Activated CD4-positive, alpha-beta T cell treated with anti-CD3 and anti-CD28 coated beads, Interleukin-2, amount 10 ng/mL, durations not matched to agents 24 days and 14 days (primary cell): ENCODE results near the gene ZYX. TPM values are rescaled to one million over a fixed set of nuclear protein-coding genes. Genes with fewer than 3 reads are reported as not detected.
A peak's percentile ranks its signal among the peaks of the same experiment; 100 is the strongest.
"Not testable (repeated sequence)": the region's sequence is repeated elsewhere in the genome, so short reads cannot be mapped to it uniquely, and the experiment has no call there.

Experiments used
- DNase-seq: peaks from one replicate; pipeline ENCODE4 v3.0.0; 2022
- H3K27ac Mint-ChIP-seq: one replicate; pipeline ENCODE4 v1.8.0; 2022; ENCODE audit warnings: mild to moderate bottlenecking, mixed read lengths
- H3K27me3 Mint-ChIP-seq: one replicate; pipeline ENCODE4 v1.8.0; 2022; ENCODE audit warnings: mixed read lengths
- H3K36me3 Mint-ChIP-seq: one replicate; pipeline ENCODE4 v1.8.0; 2022; ENCODE audit warnings: low read depth, mild to moderate bottlenecking, mixed read lengths
- H3K4me1 Mint-ChIP-seq: one replicate; pipeline ENCODE4 v1.8.0; 2021; ENCODE audit warnings: mixed read lengths
- H3K4me3 Mint-ChIP-seq: one replicate; pipeline ENCODE4 v1.8.0; 2022; ENCODE audit warnings: mild to moderate bottlenecking, moderate library complexity, mixed read lengths
- H3K9me3 Mint-ChIP-seq: one replicate; pipeline ENCODE4 v1.8.0; 2021; ENCODE audit warnings: mixed read lengths
- intact Hi-C: fragments of 100-400 bp; cut with micrococcal nuclease; formaldehyde crosslinking; loops from one replicate; pipeline ENCODE4 v1.15.1; 2023
- total RNA-seq: library from RNA; stranded (reverse); gene quantifications from 2 replicates; pipeline ENCODE4 v1.2.3, GENCODE V29; 2022

The ZYX gene
- total RNA-seq, 1 donor from 2014 or later, result 85.8 TPM

- DNase-seq, result no peak
- Mint-ChIP-seq H3K4me3 (no peak overlapping the region), H3K4me1 (peaks cover 22% of the 10 kb centered on the region), H3K27ac (no peak overlapping the region), H3K27me3 (no peaks in the 10 kb centered on the region), H3K9me3 (no peaks in the 10 kb centered on the region), H3K36me3 (peaks cover 19% of the 10 kb centered on the region)
- intact Hi-C loops, result loop anchor here (5.0 kb wide), 1 partner anchor 38 kb away; no protein-coding TSS in a partner anchor
Observed at GRCh38 chr7:143384661-143385631, 3.8 kb downstream of the ZYX start.

GRCh38 chr7:143385891-143386781 lies 5.0 kb downstream of the ZYX start:
- H3K27me3 Mint-ChIP-seq, result no peaks in the 10 kb centered on the region
- H3K9me3 Mint-ChIP-seq, result no peaks in the 10 kb centered on the region
- DNase-seq, result peak; percentile 85
- intact Hi-C loops, result no loop called here
- H3K27ac Mint-ChIP-seq, result no peak overlapping the region
- peaks cover 23% of the 10 kb centered on the region for H3K4me1 Mint-ChIP-seq
- H3K4me3 Mint-ChIP-seq, result no peak overlapping the region
- H3K36me3 Mint-ChIP-seq, result peaks cover 25% of the 10 kb centered on the region

GRCh38 chr7:143387156-143387975 lies 6.2 kb downstream of the ZYX start:
- H3K27ac Mint-ChIP-seq, result no peak overlapping the region
- peaks cover 23% of the 10 kb centered on the region for H3K4me1 Mint-ChIP-seq
- intact Hi-C loops, result no loop called here
- H3K4me3 Mint-ChIP-seq, result no peak overlapping the region
- no peak for DNase-seq
- no peaks in the 10 kb centered on the region for H3K9me3 Mint-ChIP-seq
- H3K36me3 Mint-ChIP-seq, result peaks cover 32% of the 10 kb centered on the region
- no peaks in the 10 kb centered on the region for H3K27me3 Mint-ChIP-seq

GRCh38 chr7:143388051-143388450 lies 6.9 kb downstream of the ZYX start:
- Mint-ChIP-seq H3K4me3 (no peak overlapping the region), H3K27ac (no peak overlapping the region), H3K27me3 (no peaks in the 10 kb centered on the region), H3K36me3 (peaks cover 32% of the 10 kb centered on the region), H3K9me3 (no peaks in the 10 kb centered on the region), H3K4me1 (peaks cover 16% of the 10 kb centered on the region)
- no peak for DNase-seq
- intact Hi-C loops, result no loop called here

- Mint-ChIP-seq H3K27ac (no peak overlapping the region), H3K4me1 (peaks cover 13% of the 10 kb centered on the region)
Observed at GRCh38 chr7:143388491-143389101, 7.5 kb downstream of the ZYX start.

GRCh38 chr7:143389316-143390103 lies 8.4 kb downstream of the ZYX start:
- no peak for DNase-seq
- Mint-ChIP-seq H3K9me3 (no peaks in the 10 kb centered on the region), H3K36me3 (peaks cover 34% of the 10 kb centered on the region), H3K27ac (peak overlapping the region; percentile 31), H3K27me3 (no peaks in the 10 kb centered on the region), H3K4me3 (no peak overlapping the region), H3K4me1 (peaks cover 16% of the 10 kb centered on the region)
- intact Hi-C loops, result no loop called here

More at GRCh38 chr7:143388491-143389101, 7.5 kb downstream of the ZYX start:
- intact Hi-C loops, result no loop called here
- no peak for DNase-seq
- no peaks in the 10 kb centered on the region for H3K27me3 Mint-ChIP-seq
- H3K36me3 Mint-ChIP-seq, result peaks cover 32% of the 10 kb centered on the region
- H3K9me3 Mint-ChIP-seq, result no peaks in the 10 kb centered on the region
- no peak overlapping the region for H3K4me3 Mint-ChIP-seq

GRCh38 chr7:143390104-143390772 lies 9.1 kb downstream of the ZYX start:
- Mint-ChIP-seq H3K27ac (no peak overlapping the region), H3K4me1 (peaks cover 20% of the 10 kb centered on the region), H3K9me3 (no peaks in the 10 kb centered on the region), H3K4me3 (no peak overlapping the region), H3K36me3 (peaks cover 34% of the 10 kb centered on the region), H3K27me3 (no peaks in the 10 kb centered on the region)
- DNase-seq, result no peak
- intact Hi-C loops, result no loop called here

GRCh38 chr7:143390773-143391317 lies 9.7 kb downstream of the ZYX start:
- no peak for DNase-seq
- Mint-ChIP-seq H3K4me3 (no peak overlapping the region), H3K27me3 (no peaks in the 10 kb centered on the region), H3K4me1 (peaks cover 20% of the 10 kb centered on the region), H3K36me3 (peaks cover 34% of the 10 kb centered on the region), H3K27ac (no peak overlapping the region), H3K9me3 (no peaks in the 10 kb centered on the region)
- intact Hi-C loops, result no loop called here

GRCh38 chr7:143391462-143392404 lies 10.6 kb downstream of the ZYX start:
- Mint-ChIP-seq H3K4me3 (no peak overlapping the region), H3K27ac (no peak overlapping the region), H3K9me3 (no peaks in the 10 kb centered on the region), H3K36me3 (peaks cover 34% of the 10 kb centered on the region), H3K27me3 (no peaks in the 10 kb centered on the region), H3K4me1 (peaks cover 20% of the 10 kb centered on the region)
- no peak for DNase-seq
- intact Hi-C loops, result no loop called here

GRCh38 chr7:143392427-143392826 lies 11.3 kb downstream of the ZYX start:
- Mint-ChIP-seq H3K4me1 (peaks cover 20% of the 10 kb centered on the region), H3K36me3 (peaks cover 34% of the 10 kb centered on the region)
- H3K27ac Mint-ChIP-seq, H3K9me3 Mint-ChIP-seq, H3K27me3 Mint-ChIP-seq, intact Hi-C loops, H3K4me3 Mint-ChIP-seq, DNase-seq: not testable (repeated sequence)

- DNase-seq, result no peak
- Mint-ChIP-seq H3K36me3 (peaks cover 32% of the 10 kb centered on the region), H3K4me1 (peaks cover 18% of the 10 kb centered on the region), H3K9me3 (no peaks in the 10 kb centered on the region), H3K27me3 (no peaks in the 10 kb centered on the region), H3K27ac (no peak overlapping the region), H3K4me3 (no peak overlapping the region)
- intact Hi-C loops, result no loop called here
Observed at GRCh38 chr7:143392875-143393266, 11.7 kb downstream of the ZYX start.
